Measurements from ENCODE around the gene PDE6C.

DNA sequence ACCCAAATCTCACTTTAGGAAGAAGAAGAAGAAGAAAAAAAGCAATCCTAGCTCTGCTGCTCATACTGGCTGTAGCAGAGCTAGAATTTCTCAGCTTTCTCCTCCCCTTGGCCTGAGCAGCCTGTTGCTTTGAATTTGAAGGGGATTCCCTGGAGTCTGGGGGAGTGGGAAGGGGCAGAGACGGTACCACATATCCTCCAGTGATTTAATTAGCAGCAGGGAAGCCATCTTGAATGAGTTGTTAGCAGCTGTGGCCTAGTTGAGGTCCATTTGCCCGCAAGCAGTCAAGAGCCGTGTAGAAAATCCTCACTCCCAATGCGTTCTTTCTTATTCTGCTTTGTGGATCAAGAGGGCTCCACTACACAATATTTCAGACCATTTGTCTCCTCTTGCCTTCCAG, 16.5 kb downstream of the PDE6C start:
- TF ChIP-seq, protein P1, sequence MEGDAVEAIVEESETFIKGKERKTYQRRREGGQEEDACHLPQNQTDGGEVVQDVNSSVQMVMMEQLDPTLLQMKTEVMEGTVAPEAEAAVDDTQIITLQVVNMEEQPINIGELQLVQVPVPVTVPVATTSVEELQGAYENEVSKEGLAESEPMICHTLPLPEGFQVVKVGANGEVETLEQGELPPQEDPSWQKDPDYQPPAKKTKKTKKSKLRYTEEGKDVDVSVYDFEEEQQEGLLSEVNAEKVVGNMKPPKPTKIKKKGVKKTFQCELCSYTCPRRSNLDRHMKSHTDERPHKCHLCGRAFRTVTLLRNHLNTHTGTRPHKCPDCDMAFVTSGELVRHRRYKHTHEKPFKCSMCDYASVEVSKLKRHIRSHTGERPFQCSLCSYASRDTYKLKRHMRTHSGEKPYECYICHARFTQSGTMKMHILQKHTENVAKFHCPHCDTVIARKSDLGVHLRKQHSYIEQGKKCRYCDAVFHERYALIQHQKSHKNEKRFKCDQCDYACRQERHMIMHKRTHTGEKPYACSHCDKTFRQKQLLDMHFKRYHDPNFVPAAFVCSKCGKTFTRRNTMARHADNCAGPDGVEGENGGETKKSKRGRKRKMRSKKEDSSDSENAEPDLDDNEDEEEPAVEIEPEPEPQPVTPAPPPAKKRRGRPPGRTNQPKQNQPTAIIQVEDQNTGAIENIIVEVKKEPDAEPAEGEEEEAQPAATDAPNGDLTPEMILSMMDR (IDR thresholded peaks at IDR 0.05), result no peak
- TF ChIP-seq POLR2A (IDR thresholded peaks at IDR 0.05), result no peak
- TF ChIP-seq POLR2AphosphoS5 (IDR thresholded peaks at IDR 0.05), result no peak
- no peak for TF ChIP-seq EP300 (IDR thresholded peaks at IDR 0.05; ENCODE audit: low read depth)

Measured in transverse colon (tissue), 4 donors.